Coronary artery (tissue), 2 donors: ENCODE data around the gene P2RY2.

Source experiments
- DNase-seq: peaks from one replicate; pipeline ENCODE4 v3.0.0-alpha.2; 2017; ENCODE audit warnings: low spot score
- H3K27ac ChIP-seq, 2 donors: fragments of 200-600 bp; sonication (generic); one replicate each; pipeline ENCODE4 v1.5.1; 2016 to 2019
- H3K4me3 ChIP-seq: fragments of 200-600 bp; sonication (generic); 2 replicates; pipeline ENCODE4 v1.5.1; 2016; ENCODE audit warnings: mild to moderate bottlenecking, moderate library complexity
- CTCF ChIP-seq: fragments of 200-600 bp; sonication (generic); IDR thresholded peaks from one replicate; pipeline ENCODE4 v1.5.1; 2019; ENCODE audit warnings: antibody characterized with exemption

The P2RY2 gene

GRCh38 chr11:73239111-73239521, 21.0 kb downstream of the P2RY2 start:
- Histone ChIP-seq H3K4me3 (no peak overlapping the region), H3K27ac (peak overlapping the region in 1 of 2 donors; percentile 52)
- peak; percentile 73 for DNase-seq
- TF ChIP-seq CTCF = no peak

GRCh38 chr11:73239571-73240189, 21.6 kb downstream of the P2RY2 start:
- TF ChIP-seq CTCF = no peak
- peak overlapping the region; percentile 33 to 52 for H3K27ac ChIP-seq
- peak; percentile 53 for DNase-seq
- no peak overlapping the region for H3K4me3 ChIP-seq

GRCh38 chr11:73240190-73240781, 22.2 kb downstream of the P2RY2 start:
- H3K4me3 ChIP-seq = no peak overlapping the region
- DNase-seq = peak; percentile 87
- peak overlapping the region; percentile 33 to 52 for H3K27ac ChIP-seq
- TF ChIP-seq CTCF = no peak

GRCh38 chr11:73241300-73241699, 23.2 kb downstream of the P2RY2 start:
- Histone ChIP-seq H3K27ac (no peak overlapping the region), H3K4me3 (no peak overlapping the region)
- peak; percentile 58 for DNase-seq
- TF ChIP-seq CTCF = no peak

- peak overlapping the region in 1 of 2 donors; percentile 71 for H3K27ac ChIP-seq
- peak; percentile 68 for DNase-seq
- H3K4me3 ChIP-seq = peak overlapping the region; percentile 64
- TF ChIP-seq CTCF = peak; percentile 78
Observed at GRCh38 chr11:73242251-73243092, 24.4 kb downstream of the P2RY2 start.

- DNase-seq = no peak
- no peak overlapping the region for H3K4me3 ChIP-seq
- TF ChIP-seq CTCF = no peak
- peak overlapping the region in 1 of 2 donors; percentile 71 for H3K27ac ChIP-seq
Observed at GRCh38 chr11:73243093-73243485, 25.0 kb downstream of the P2RY2 start.
